Hematopoietic multipotent progenitor cell (in vitro differentiated cells): ENCODE data around the gene PRRC2C. TPM values are rescaled to one million over a fixed set of nuclear protein-coding genes. Genes with fewer than 3 reads are reported as not detected.

Experiments
- DNase-seq, 3 donors: peaks; one replicate each; pipeline ENCODE4 v3.0.0-alpha.2; 2011 to 2015; ENCODE audit warnings: low read depth in 2 of 3, low spot score in 2 of 3
- small RNA-seq: library from RNA; depleted of rRNA; stranded (forward); fragments of <200 nt; gene quantifications from one replicate; pipeline ENCODE3, GENCODE V24; 2012
- total RNA-seq: library from RNA; depleted of rRNA; stranded (reverse); fragments of >200 nt; gene quantifications from one replicate; pipeline ENCODE4 v1.2.3, GENCODE V29; 2012

Gene PRRC2C
- total RNA-seq, 1 donor: 45.2 TPM

DNA sequence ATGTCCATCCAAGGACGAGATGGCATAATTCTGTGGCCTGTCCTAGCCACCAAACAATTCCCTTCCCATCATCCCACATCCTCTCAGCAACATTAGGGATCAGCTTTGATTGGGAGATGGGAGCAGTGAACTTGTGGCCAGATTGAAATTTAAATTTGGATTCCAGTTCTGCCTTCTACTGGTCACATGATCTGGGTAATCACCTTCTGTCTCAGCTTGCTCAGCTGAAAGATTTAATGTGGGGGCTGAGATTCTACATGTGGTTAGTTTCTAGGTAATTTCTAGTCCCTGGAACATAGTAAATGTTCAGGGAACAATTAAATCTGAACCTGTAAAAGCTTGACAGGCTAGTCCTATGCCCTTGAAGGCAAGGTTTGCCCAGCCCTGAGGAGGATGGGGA is 139.9 kb downstream of the PRRC2C start:
- no peak for DNase-seq

GRCh38 chr1:171627020-171627419 is 141.7 kb downstream of the PRRC2C start:
- DNase-seq: no peak

DNA sequence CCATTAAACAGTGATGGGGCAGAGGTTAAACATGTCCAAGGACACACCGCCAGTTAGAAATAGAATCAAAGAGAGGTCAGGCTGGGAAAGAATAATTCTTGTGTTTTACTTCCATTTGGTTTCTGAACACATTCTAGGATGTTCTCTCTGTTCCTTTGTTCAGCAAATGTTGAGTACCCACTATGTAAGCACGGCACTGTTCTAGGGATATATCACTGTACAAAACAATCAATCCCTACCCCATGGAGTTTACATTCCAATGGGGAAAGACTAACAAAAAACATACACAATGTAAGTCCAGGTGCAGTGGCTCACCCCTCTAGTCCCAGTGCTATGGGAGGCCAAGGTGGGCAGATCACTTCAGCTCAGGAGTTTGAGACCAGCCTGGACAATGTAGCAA is 142.9 kb downstream of the PRRC2C start:
- no peak for DNase-seq

DNA sequence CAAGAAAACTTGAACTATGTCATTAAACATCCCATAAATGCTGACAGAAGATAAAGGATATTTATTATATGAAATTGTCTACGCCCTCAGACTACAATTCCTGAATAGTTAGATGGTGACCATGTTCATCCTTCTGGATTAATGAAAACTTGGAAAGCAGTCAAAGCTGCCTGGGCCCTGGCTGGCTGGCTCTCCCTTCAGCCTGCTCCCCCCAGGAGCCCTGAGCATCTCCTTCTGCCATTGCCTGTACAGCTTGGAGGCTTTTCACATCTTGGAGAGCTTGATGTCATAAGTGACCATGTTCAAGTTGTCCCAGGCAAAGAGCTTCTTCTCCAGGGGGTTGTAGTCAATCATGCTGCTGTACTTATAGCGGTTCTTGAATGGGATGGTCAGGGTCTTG is 150.3 kb downstream of the PRRC2C start:
- DNase-seq: no peak

DNA sequence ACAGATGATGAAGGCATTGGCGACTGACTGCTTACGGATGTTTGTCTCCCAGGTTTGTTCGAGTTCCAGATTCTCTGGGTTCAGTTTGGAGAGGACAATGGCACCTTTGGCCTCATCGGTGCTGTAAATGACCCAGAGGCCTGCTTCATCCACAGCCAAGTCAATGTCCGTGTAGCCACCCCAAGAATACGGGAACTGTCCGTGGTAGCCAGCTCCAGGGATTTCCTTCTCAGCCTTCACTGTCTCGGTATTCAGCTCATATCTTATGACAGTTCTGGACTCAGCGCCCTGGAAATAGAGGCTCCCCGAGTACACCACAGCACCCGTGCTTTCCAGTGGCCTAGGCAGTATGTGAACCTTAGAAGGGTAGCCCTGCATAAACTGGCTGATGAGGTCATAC is 150.8 kb downstream of the PRRC2C start:
- no peak for DNase-seq

DNA sequence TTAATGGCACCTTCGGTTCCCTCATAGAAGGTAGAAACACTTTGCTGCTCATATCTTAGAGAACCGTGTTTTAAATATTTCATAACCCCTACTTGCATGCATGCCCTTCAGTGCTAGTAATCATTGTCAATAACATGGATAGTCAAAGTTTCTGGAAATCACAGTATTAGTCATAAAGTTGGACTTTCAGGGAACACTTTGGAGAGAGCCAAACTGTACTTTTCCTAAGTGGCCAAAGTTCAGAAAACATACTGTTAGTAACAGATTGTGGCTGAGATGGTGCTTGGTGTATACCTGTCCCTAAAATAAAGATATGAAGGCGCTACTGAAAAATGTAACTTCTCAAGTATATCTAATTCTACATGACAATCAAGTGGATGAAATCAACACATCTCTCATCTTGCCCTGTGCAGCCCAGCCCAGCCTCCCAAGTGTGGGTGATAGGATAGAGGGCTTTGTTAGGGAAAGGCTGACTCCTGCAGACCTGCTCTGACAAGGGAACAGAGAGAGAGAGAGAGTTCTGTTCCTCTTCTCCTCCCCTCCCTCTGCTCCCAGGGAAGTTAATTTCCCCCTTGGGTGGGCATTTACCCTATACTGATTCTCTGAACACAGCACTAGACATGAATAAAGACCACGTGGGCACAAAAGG is 152.7 kb downstream of the PRRC2C start:
- no peak for DNase-seq

DNA sequence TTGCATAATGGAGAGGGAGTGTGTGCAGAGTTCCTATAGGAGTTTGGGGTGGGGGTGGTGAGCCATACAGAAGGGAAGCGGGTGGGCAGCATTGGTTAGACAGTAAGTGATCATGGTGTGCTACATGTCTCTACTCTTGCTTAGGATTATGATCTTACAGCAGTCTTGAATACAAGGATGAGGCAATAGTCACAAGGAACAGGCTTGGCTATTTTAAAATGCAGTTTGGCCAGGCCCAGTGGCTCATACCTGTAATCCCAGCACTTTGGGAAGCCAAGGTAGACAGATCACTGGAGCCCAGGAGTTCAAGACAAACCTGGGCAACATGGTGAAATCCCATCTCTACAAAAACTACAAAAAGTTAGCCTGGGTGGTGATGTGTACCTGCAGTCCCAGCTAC is 154.9 kb downstream of the PRRC2C start:
- no peak for DNase-seq

DNA sequence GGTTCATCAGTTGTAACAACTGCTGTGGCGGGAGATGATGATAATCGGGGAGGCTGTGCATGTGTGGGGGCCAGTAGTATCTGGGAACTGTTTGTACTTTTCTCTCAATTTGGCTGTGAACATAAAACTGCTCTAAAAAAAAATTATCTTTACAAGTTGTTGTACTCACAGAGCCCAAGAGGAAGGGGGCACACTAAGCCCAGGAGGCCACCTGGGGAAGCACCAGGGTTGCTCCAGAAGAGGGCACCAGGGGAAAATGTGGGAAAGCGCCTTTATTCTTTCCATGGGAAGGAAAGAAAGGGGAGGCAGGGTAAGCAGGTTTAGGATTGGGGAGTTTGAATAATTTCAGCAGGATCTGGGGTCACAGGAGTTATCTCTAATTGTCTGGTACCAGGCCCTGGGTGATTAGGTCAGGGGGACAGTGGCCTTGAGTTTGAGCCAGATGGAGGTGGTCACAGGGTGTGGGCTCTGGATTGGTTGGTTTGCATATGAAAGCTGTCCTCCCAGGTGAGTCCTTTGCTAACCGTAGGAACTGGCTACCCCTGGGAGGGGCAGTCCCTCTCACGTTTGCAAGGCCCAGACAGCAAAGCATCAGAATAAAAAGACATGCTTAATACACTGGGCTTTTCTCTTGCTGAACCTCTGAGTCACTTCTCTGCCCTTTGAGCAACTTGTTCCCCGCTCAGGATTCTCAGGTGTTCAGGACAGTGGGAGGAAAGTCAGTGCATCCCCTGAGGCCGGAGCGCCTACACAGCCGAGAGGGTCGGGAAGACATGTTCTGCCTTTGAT is 155.9 kb downstream of the PRRC2C start:
- DNase-seq: no peak

DNA sequence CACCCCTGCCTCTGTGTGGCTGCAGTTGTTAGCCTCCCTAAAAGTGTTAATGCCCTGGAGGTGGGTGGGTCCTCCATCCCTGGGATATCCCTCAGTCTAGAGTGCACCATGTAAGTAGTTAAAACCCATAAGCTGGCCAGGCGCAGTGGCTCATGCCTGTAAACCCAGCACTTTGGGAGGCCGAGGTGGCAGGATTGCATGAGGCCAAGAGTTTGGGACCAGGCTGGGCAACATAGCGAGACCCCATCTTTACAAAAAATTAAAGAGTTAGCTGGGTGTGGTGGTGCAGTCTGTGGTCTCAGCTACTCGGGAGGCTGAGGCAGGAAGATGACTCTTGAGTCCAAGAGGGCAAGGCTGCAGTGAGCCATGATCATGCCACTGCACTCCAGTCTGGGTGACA is 156.9 kb downstream of the PRRC2C start:
- no peak for DNase-seq

Small RNA genes lying within 50 kb of the gene (small RNA-seq; reads per million reads assigned to genes)
- not detected for gene CYCSP53

Other genes with a start within 250 kb of the PRRC2C start
- gene FMO1, start 237.0 kb upstream of the PRRC2C start, total RNA-seq: under 0.01 TPM
- 1.9 TPM for gene FMO4, start 171.3 kb upstream of the PRRC2C start, total RNA-seq
- under 0.01 TPM for gene MYOCOS, start 136.7 kb downstream of the PRRC2C start, total RNA-seq
- 0.27 TPM for gene MYOC, start 167.2 kb downstream of the PRRC2C start, total RNA-seq